GM12874 (cell line): Measurements from ENCODE around the gene RYR1.

ENCODE experiments used
- TF ChIP-seq, protein P1 (sequence below): IDR thresholded peaks from 2 replicates; pipeline ENCODE4 v1.5.1; 2011; ENCODE audit warnings: low read depth, mild to moderate bottlenecking, control low read depth, low read length, moderate library complexity; ENCODE audit not compliant: insufficient read depth

RYR1 gene

DNA sequence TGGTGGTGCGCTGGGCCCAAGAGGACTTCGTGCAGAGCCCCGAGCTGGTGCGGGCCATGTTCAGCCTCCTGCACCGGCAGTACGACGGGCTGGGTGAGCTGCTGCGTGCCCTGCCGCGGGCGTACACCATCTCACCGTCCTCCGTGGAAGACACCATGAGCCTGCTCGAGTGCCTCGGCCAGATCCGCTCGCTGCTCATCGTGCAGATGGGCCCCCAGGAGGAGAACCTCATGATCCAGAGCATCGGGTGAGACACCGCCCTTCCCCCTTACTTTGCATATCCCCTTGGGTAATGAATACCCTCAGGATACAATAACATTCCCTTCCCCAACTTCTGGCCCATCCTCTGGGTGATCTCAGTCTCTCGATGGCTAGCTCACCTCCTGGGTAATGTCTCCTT lies 60.9 kb downstream of the RYR1 start:
- TF ChIP-seq, protein P1, sequence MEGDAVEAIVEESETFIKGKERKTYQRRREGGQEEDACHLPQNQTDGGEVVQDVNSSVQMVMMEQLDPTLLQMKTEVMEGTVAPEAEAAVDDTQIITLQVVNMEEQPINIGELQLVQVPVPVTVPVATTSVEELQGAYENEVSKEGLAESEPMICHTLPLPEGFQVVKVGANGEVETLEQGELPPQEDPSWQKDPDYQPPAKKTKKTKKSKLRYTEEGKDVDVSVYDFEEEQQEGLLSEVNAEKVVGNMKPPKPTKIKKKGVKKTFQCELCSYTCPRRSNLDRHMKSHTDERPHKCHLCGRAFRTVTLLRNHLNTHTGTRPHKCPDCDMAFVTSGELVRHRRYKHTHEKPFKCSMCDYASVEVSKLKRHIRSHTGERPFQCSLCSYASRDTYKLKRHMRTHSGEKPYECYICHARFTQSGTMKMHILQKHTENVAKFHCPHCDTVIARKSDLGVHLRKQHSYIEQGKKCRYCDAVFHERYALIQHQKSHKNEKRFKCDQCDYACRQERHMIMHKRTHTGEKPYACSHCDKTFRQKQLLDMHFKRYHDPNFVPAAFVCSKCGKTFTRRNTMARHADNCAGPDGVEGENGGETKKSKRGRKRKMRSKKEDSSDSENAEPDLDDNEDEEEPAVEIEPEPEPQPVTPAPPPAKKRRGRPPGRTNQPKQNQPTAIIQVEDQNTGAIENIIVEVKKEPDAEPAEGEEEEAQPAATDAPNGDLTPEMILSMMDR, result no peak

DNA sequence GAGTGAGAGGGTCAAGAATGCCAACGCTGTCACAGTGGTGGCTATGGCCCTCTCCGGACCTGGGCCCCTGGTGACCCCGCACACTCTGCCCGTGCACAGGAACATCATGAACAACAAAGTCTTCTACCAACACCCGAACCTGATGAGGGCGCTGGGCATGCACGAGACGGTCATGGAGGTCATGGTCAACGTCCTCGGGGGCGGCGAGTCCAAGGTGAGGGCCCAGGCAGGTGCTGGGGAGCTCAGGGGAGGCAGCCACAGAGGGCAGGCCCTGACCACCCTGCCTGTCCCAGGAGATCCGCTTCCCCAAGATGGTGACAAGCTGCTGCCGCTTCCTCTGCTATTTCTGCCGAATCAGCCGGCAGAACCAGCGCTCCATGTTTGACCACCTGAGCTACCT lies 62.6 kb downstream of the RYR1 start:
- TF ChIP-seq, protein P1, result no peak

DNA sequence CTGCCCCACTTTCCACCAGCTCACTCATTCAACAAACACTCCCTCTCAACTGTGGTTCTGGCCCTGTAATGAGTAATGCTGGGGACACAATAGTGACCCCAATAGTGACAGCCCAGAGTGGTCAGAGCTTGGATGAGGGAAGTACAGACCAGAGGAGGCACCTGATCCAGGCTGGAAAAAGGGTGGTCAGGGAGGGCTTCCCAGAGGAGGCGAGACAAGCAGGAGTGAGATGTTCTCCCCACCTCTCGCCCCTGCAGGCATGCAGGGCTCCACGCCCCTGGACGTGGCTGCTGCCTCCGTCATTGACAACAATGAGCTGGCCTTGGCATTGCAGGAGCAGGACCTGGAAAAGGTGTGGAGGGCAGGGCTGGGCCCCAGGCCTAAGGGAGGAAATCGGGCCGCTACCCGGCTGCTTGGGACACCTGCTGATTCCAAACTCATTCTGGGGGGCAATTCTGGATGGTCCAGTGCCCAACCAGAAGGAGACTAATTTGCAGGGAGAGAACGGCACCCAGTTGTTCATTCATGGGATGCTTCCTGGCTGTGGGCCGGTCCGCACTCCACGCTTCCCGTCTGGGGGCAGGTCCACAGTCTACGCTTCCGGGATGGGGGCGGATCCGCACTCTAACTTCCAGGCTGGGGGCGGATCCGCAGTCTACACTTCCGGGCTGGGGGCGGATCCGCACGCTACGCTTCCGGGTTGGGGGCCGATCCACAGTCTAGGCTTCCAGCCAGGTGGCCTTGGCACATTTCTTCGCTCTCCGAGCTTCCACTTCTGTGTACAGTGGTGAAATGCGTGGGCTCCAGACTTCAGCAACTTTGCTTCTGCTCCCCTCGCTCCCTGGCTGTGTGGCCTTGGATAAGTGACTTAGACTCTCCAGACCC lies 63.4 kb downstream of the RYR1 start:
- TF ChIP-seq, protein P1, result no peak

DNA sequence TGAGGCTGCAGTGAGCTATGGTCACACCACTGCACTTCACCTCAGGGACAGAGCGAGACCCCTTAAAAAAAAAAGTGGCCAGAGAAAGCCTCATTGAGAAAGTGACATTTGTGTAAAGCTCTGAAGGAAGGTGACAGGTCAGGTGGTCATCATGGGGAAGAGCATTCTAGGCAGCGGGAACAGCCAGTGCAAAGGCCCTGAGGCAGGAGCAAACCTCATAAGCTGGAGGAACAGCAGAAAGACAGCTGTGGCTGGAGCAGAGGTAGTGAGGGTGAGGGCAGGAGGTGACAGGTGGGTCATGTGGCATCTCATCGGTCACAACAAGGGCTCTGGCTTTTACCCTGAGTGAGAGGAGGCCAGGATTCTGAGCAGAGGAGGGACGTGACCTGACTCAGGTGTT lies 64.4 kb downstream of the RYR1 start:
- TF ChIP-seq, protein P1, result no peak

DNA sequence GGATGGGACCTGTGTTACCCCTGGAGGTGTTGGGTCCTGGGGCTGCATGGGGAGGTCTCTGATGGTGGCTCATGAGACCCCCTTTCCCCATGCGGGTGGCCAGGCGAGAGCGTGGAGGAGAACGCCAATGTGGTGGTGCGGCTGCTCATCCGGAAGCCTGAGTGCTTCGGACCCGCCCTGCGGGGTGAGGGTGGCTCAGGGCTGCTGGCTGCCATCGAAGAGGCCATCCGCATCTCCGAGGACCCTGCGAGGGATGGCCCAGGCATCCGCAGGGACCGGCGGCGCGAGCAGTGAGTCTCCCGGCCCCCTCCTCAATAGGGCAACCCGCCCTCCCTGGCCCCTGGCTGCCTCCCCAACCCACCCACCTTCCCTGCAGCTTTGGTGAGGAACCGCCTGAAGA lies 66.0 kb downstream of the RYR1 start:
- TF ChIP-seq, protein P1, result no peak

DNA sequence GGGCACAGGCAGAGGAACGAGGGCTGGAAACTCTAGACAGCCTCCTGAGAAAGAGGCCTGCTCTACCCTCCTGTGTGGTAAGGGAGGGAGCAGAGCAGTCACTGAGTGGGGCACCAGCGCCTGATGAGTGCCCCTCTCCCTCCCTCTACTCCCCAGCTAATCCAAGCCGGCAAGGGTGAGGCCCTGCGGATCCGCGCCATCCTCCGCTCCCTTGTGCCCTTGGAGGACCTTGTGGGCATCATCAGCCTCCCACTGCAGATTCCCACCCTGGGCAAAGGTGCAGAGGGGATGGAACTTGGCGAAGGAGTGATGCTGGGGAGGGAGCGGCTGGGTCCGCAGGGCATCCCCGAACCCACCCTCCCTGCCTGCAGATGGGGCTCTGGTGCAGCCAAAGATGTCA lies 67.0 kb downstream of the RYR1 start:
- TF ChIP-seq, protein P1, result no peak

DNA sequence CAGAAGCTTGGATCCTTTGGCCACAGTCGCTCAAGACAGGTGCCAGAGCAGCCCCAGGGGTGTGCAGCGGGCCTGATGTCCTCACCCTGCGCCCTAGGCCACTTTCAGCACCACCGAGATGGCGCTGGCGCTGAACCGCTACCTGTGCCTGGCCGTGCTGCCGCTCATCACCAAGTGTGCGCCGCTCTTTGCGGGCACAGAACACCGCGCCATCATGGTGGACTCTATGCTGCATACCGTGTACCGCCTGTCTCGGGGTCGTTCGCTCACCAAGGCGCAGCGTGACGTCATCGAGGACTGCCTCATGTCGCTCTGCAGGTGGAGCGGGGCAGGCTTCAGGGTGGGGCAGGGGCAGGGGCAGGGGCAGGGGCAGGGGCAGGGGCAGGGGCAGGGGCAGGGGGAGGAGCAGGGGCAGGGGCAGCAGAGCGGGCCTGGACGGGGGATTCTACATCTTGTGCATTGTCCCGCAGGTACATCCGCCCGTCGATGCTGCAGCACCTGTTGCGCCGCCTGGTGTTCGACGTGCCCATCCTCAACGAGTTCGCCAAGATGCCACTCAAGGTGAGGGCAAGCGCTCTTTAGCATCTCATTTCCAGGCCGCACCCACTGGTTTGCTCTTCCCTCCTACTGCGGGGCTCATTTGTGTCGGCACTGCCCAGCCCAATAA lies 69.1 kb downstream of the RYR1 start:
- TF ChIP-seq, protein P1, result no peak
